Measurements from ENCODE around the gene PRAME.

GRCh38 chr22:22534604-22535415 lies 24.3 kb downstream of the PRAME start:
- TF ChIP-seq CTCF (conservative IDR thresholded peaks at IDR 0.05; ENCODE audit: low read depth in 2 of 2) = no peak
- TF ChIP-seq EZH2 (IDR thresholded peaks at IDR 0.05; ENCODE audit: low read depth, unreplicated experiment) = no peak
- no peak for TF ChIP-seq CREB1 (CRISPR knock-in tag; IDR thresholded peaks at IDR 0.05; ENCODE audit: low read depth)
- TF ChIP-seq POLR2AphosphoS5 (IDR thresholded peaks at IDR 0.05; ENCODE audit: low read depth) = no peak
